KBM-7 (cell line): ENCODE results near the gene SLC18A3.

Source experiments
- DNase-seq: peaks from one replicate; pipeline ENCODE4 v3.0.0-alpha.2; 2015
- in situ Hi-C: fragments of 300-500 bp; cut with MboI; formaldehyde crosslinking; loops from 2 replicates; pipeline ENCODE4 v1.14.3; 2020; ENCODE audit warnings: low sequenced_read_pairs, low pct_unique_long_range_greater_than_20kb, mixed read lengths

Gene SLC18A3

GRCh38 chr10:49595003-49595712 is 15.0 kb upstream of the SLC18A3 start:
- in situ Hi-C loops: no loop called here

GRCh38 chr10:49595713-49596492 is 14.2 kb upstream of the SLC18A3 start:
- in situ Hi-C loops: no loop called here
- no peak for DNase-seq

More at GRCh38 chr10:49595003-49595712, 15.0 kb upstream of the SLC18A3 start:
- DNase-seq: no peak

GRCh38 chr10:49596493-49596809 is 13.7 kb upstream of the SLC18A3 start:
- no peak for DNase-seq
- in situ Hi-C loops: no loop called here

- in situ Hi-C loops: no loop called here
- DNase-seq: no peak
Observed at GRCh38 chr10:49596836-49597235, 13.3 kb upstream of the SLC18A3 start.

- in situ Hi-C loops: no loop called here
- DNase-seq: no peak
Observed at GRCh38 chr10:49597426-49598163, 12.5 kb upstream of the SLC18A3 start.

- DNase-seq: no peak
- in situ Hi-C loops: no loop called here
Observed at GRCh38 chr10:49598164-49598856, 11.8 kb upstream of the SLC18A3 start.

GRCh38 chr10:49598986-49599385 is 11.1 kb upstream of the SLC18A3 start:
- in situ Hi-C loops: no loop called here
- no peak for DNase-seq

- in situ Hi-C loops: no loop called here
- no peak for DNase-seq
Observed at GRCh38 chr10:49599546-49599945, 10.6 kb upstream of the SLC18A3 start.

- in situ Hi-C loops: no loop called here
- DNase-seq: no peak
Observed at GRCh38 chr10:49600046-49600445, 10.1 kb upstream of the SLC18A3 start.

GRCh38 chr10:49600781-49601400 is 9.2 kb upstream of the SLC18A3 start:
- in situ Hi-C loops: no loop called here
- DNase-seq: no peak

- in situ Hi-C loops: no loop called here
- no peak for DNase-seq
Observed at GRCh38 chr10:49601857-49602256, 8.3 kb upstream of the SLC18A3 start.

- in situ Hi-C loops: no loop called here
- DNase-seq: no peak
Observed at GRCh38 chr10:49602380-49603023, 7.6 kb upstream of the SLC18A3 start.

- in situ Hi-C loops: no loop called here
Observed at GRCh38 chr10:49605216-49605938, 4.7 kb upstream of the SLC18A3 start.

GRCh38 chr10:49605939-49606509 is 4.1 kb upstream of the SLC18A3 start:
- in situ Hi-C loops: no loop called here

More at GRCh38 chr10:49605216-49605938, 4.7 kb upstream of the SLC18A3 start:
- no peak for DNase-seq

GRCh38 chr10:49606981-49607535 is 3.1 kb upstream of the SLC18A3 start:
- in situ Hi-C loops: no loop called here
- peak; percentile 93 for DNase-seq

More at GRCh38 chr10:49605939-49606509, 4.1 kb upstream of the SLC18A3 start:
- DNase-seq: no peak

GRCh38 chr10:49608166-49609005 is 1.7 kb upstream of the SLC18A3 start:
- in situ Hi-C loops: no loop called here
- DNase-seq: no peak

- in situ Hi-C loops: no loop called here
- no peak for DNase-seq
Observed at GRCh38 chr10:49609006-49609282, 1.2 kb upstream of the SLC18A3 start.
